RPMI7951 (cell line): Measurements from ENCODE around the gene TSR3. TPM values are rescaled to one million over a fixed set of nuclear protein-coding genes. Genes with fewer than 3 reads are reported as not detected.

Experiments
- DNase-seq: peaks from one replicate; pipeline ENCODE4 v3.0.0-alpha.2; 2012; ENCODE audit warnings: low read depth
- total RNA-seq: library from RNA; depleted of rRNA; stranded (reverse); fragments of >200 nt; shearing (Covaris generic); gene quantifications from 2 replicates; pipeline ENCODE4 v1.2.3, GENCODE V29; 2014; rRNA removed

TSR3 gene
- total RNA-seq, 1 experiment from 2014 or later, result 50.0 TPM

GRCh38 chr16:1309888-1310831 is 41.5 kb downstream of the TSR3 start:
- peak; percentile 35 for DNase-seq

GRCh38 chr16:1308977-1309885 is 42.4 kb downstream of the TSR3 start, which contains the start of gene UBE2I:
Gene UBE2I, plus strand, starts transcription at chr16:1309636. Its CDS starts 4,395 bp downstream, at chr16:1314031.
- DNase-seq, result peak; percentile 95

- peak; percentile 61 for DNase-seq
These were observed 43.4 kb downstream of the TSR3 start for GRCh38 chr16:1308036-1308976.

- DNase-seq, result no peak
These were observed 45.3 kb downstream of the TSR3 start for GRCh38 chr16:1306334-1306733.

GRCh38 chr16:1305823-1306222 is 45.9 kb downstream of the TSR3 start:
- DNase-seq, result no peak

- no peak for DNase-seq
These were observed 50.1 kb downstream of the TSR3 start for GRCh38 chr16:1301562-1301961.

- peak; percentile 21 for DNase-seq
These were observed 50.8 kb downstream of the TSR3 start for GRCh38 chr16:1300664-1301476.

GRCh38 chr16:1299868-1300203 is 51.8 kb downstream of the TSR3 start:
- DNase-seq, result no peak

Other genes with a start within 250 kb of the TSR3 start
- gene CACNA1H, start 198.8 kb downstream of the TSR3 start, total RNA-seq, result not detected in 2 replicates
- 0.24 TPM in 1 of 2 replicates, not detected in the other for gene TPSG1, start 126.6 kb downstream of the TSR3 start, total RNA-seq
- not detected in 2 replicates for gene TPSB2, start 121.7 kb downstream of the TSR3 start, total RNA-seq
- gene TPSAB1, start 111.2 kb downstream of the TSR3 start, total RNA-seq, result 0.39 and 0.72 TPM in 2 replicates
- not detected in 2 replicates for gene TPSD1, start 95.8 kb downstream of the TSR3 start, total RNA-seq
- gene UBE2I, start 42.2 kb downstream of the TSR3 start, total RNA-seq, result 50.4 and 53.6 TPM in 2 replicates
- 1.2 and 2.4 TPM in 2 replicates for gene BAIAP3, start 18.2 kb downstream of the TSR3 start, total RNA-seq
- gene GNPTG, start 53 bp upstream of the TSR3 start, total RNA-seq, result 27.8 and 42.1 TPM in 2 replicates
- 4.8 and 8.8 TPM in 2 replicates for gene UNKL, start 62.8 kb upstream of the TSR3 start, total RNA-seq
- 25.1 and 30.1 TPM in 2 replicates for gene UQCC4, start 68.9 kb upstream of the TSR3 start, total RNA-seq
- not detected in 2 replicates for gene PERCC1, start 79.2 kb upstream of the TSR3 start, total RNA-seq
- not detected in 2 replicates for gene CCDC154, start 92.7 kb upstream of the TSR3 start, total RNA-seq
- gene CLCN7, start 123.2 kb upstream of the TSR3 start, total RNA-seq, result 33.3 and 38.6 TPM in 2 replicates
- gene PTX4, start 137.1 kb upstream of the TSR3 start, total RNA-seq, result not detected in 2 replicates
- gene TELO2, start 141.5 kb upstream of the TSR3 start, total RNA-seq, result 9.0 and 12.8 TPM in 2 replicates
- gene TMEM204, start 181.8 kb upstream of the TSR3 start, total RNA-seq, result not detected in 2 replicates